Measurements from ENCODE around the gene SLC4A3. TPM values are rescaled to one million over a fixed set of nuclear protein-coding genes. Genes with fewer than 3 reads are reported as not detected.

SLC4A3 gene
- total and polyA plus RNA-seq, 2 of the 8 experiments (the other 6 are each of a cell fraction or from before 2014, with no cell fraction given): 4.8 to 7.4 TPM

DNA sequence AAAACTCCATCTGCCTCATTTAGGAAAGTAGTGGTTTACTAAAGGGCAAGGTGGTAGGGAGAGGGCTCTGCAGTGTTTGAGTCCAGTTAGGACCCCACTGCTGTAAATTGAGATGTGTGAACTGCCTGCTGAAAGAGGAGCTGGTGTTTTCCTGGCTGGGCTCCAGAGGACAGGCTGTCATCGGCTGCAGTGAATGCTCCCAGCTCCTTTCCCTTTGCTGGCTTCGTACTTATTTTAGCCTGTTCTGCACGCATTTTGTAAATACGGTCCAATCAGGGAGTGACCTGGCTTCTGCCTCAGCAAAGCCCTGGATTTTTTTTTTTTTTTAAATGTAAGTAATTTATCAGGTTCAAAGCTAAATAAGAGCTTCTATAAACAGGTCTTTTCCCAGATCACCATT lies 37.5 kb downstream of the SLC4A3 start:
- Histone ChIP-seq H3K23ac (ENCODE audit: insufficient read length) (no peak overlapping the region), H3K27ac (ENCODE audit: low read depth, low read length) (no peak overlapping the region), H2AFZ (ENCODE audit: low read length) (no peak overlapping the region), H3K36me3 (ENCODE audit: control insufficient read depth in 2 of 4, insufficient read depth in 4 of 4, low read length in 3 of 4) (no peaks in the 10 kb centered on the region), H3K56ac (replicated peaks; ENCODE audit: insufficient read length, low read depth, low read length) (no peak overlapping the region), H3K4me3 (ENCODE audit: extremely low read depth in 1 of 4, insufficient read depth in 2 of 4, low read depth in 3 of 4, low read length in 4 of 4) (no peak overlapping the region), H3K14ac (ENCODE audit: insufficient read length) (no peak overlapping the region), H2BK120ac (replicated peaks; ENCODE audit: low read depth, low read length) (no peak overlapping the region), H4K8ac (ENCODE audit: extremely low read depth, insufficient read depth, low read length) (no peak overlapping the region), H2BK5ac (ENCODE audit: low read depth, low read length) (no peak overlapping the region), H3K4me2 (ENCODE audit: insufficient read depth in 1 of 2, low read depth in 2 of 2, low read length in 2 of 2) (no peak overlapping the region), H2BK20ac (ENCODE audit: low read length) (no peak overlapping the region), H3K79me2 (ENCODE audit: control insufficient read depth in 1 of 2, insufficient read depth in 2 of 2, low read length in 2 of 2) (no peaks in the 10 kb centered on the region), H3K4ac (replicated peaks; ENCODE audit: insufficient read length, low read depth, low read length) (no peak overlapping the region), H2BK15ac (ENCODE audit: low read length) (no peak overlapping the region), H2BK12ac (ENCODE audit: low read depth, low read length) (no peak overlapping the region), H3K18ac (ENCODE audit: extremely low read depth, low read length) (no peak overlapping the region), H3K23me2 (ENCODE audit: low read depth, low read length) (peaks cover 1% of the 10 kb centered on the region; the same call in 1 of the 2 replicates), H3K27me3 (replicated peaks in 1 of 4; ENCODE audit: control insufficient read depth in 3 of 4, extremely low read depth in 1 of 4, insufficient read depth in 3 of 4, low read length in 3 of 4) (no peaks in the 10 kb centered on the region), H4K20me1 (replicated peaks in 1 of 2; ENCODE audit: control insufficient read depth in 1 of 2, insufficient read depth in 2 of 2, low read length in 2 of 2) (no peaks in the 10 kb centered on the region), H4K91ac (replicated peaks; ENCODE audit: insufficient read length, low read length) (no peak overlapping the region), H3K9me3 (ENCODE audit: insufficient read depth in 2 of 2, low read depth in 1 of 2, low read length in 1 of 2) (peaks cover 9 to 11% of the 10 kb centered on the region in 2 experiments; a peak in 2 of 4 replicates), H3K9ac (replicated peaks in 1 of 4; ENCODE audit: extremely low read depth in 1 of 4, low read depth in 3 of 4, low read length in 3 of 4) (no peak overlapping the region), H4K5ac (ENCODE audit: insufficient read length, low read depth, low read length) (no peak overlapping the region), H3K4me1 (replicated peaks in 1 of 4; ENCODE audit: control insufficient read depth in 3 of 4, insufficient read depth in 4 of 4, low read length in 3 of 4) (peaks cover 0 to 3% (median 1%) of the 10 kb centered on the region in 4 experiments; a peak in 1 of 7 replicates), H2AK5ac (ENCODE audit: low read depth, low read length) (no peak overlapping the region), H3K79me1 (ENCODE audit: low read depth, low read length) (no peaks in the 10 kb centered on the region)
- DNase-seq (ENCODE audit: low read depth in 1 of 2, low spot score in 2 of 2) (no peak), FAIRE-seq (no peak)
- 95% methylated on average over 4 of the region's 4 CpGs; no CpG with 5 or more reads in 1 of the 2 experiments for WGBS, 2 experiments (ENCODE audit: extremely low coverage in 1 of 2, insufficient coverage in 1 of 2, insufficient read length in 1 of 2, insufficient replicate concordance in 2 of 2, low coverage in 1 of 2, low lambda C conversion rate in 2 of 2, missing lambda C conversion rate in 1 of 2)
- POLR2A ChIA-PET (ENCODE audit: partially characterized antibody): interaction anchor here (0.6 kb wide), 1 partner anchor 47 kb away, joined by 3 read pairs; no protein-coding TSS in a partner anchor
- CTCF ChIA-PET (ENCODE audit: partially characterized antibody): interaction anchor here (0.6 to 8.0 kb wide), 7 partner anchors 17 to 116 kb away, joined by 3 to 49 read pairs (median 4); no protein-coding TSS in a partner anchor
